CD4-positive, alpha-beta T cell (primary cell): Measurements from ENCODE around the gene GLRX3. TPM values are rescaled to one million over a fixed set of nuclear protein-coding genes. Genes with fewer than 3 reads are reported as not detected.

Experiments used
- ATAC-seq: fragments of 200-7000 bp; cut with Tn5 transposase; one replicate; pipeline ENCODE4 v1.10.0; 2022; ENCODE audit warnings: mild to moderate bottlenecking; ENCODE audit not compliant: poor library complexity
- CTCF ChIA-PET: fragments of 350-600 bp; sonication (Branson Sonifier 250); formaldehyde crosslinking; loops from one replicate; lab custom pipeline; 2021; ENCODE audit warnings: antibody characterized with exemption, inconsistent platforms; lab: Charles Lee
- POLR2A ChIA-PET: fragments of 350-600 bp; sonication (Branson Sonifier 250); formaldehyde crosslinking; loops from one replicate; lab custom pipeline; 2021; ENCODE audit warnings: antibody characterized with exemption, inconsistent platforms; lab: Charles Lee
- DNase-seq, 14 experiments: peaks; one replicate each; pipeline ENCODE4 v3.0.0-alpha.2; 2013 to 2020; ENCODE audit warnings: mixed read lengths in 2 of 14
- H3K27ac ChIP-seq, 2 donors: one replicate each; pipeline versions ENCODE4 v1.5.1 to v1.7.0; 2013; ENCODE audit warnings: low read length in 2 of 2, low read depth in 1 of 2, mild to moderate bottlenecking in 1 of 2
- H3K27me3 ChIP-seq, 2 experiments: 1 replicate in 1 of 2; 2 replicates in 1 of 2; pipeline versions ENCODE4 v1.6.1 to v1.7.0; 2013; ENCODE audit warnings: low read length in 2 of 2, control low read depth in 1 of 2, mild to moderate bottlenecking in 1 of 2, moderate library complexity in 1 of 2; ENCODE audit not compliant: insufficient read depth in 2 of 2, control insufficient read depth in 1 of 2
- H3K36me3 ChIP-seq: one replicate; pipeline ENCODE4 v1.6.1; 2013; ENCODE audit warnings: low read length, control low read depth; ENCODE audit not compliant: insufficient read depth
- H3K4me1 ChIP-seq: one replicate; pipeline ENCODE4 v1.6.1; 2013; ENCODE audit warnings: low read length, control low read depth; ENCODE audit not compliant: insufficient read depth
- H3K4me3 ChIP-seq: one replicate; pipeline ENCODE4 v1.5.1; 2013; ENCODE audit warnings: mild to moderate bottlenecking, low read length, moderate library complexity
- H3K9me3 ChIP-seq, 2 experiments: 1 replicate in 1 of 2; 2 replicates in 1 of 2; pipeline versions ENCODE4 v1.6.1 to v1.7.0; 2013; ENCODE audit warnings: low read length in 2 of 2, mild to moderate bottlenecking in 2 of 2, control low read depth in 1 of 2, moderate library complexity in 1 of 2; ENCODE audit not compliant: control insufficient read depth in 1 of 2, insufficient read depth in 1 of 2
- H3K27ac Mint-ChIP-seq: one replicate; pipeline ENCODE4 v1.8.0; 2020; ENCODE audit warnings: mixed read lengths
- H3K27me3 Mint-ChIP-seq: one replicate; pipeline ENCODE4 v1.8.0; 2021; ENCODE audit warnings: mixed read lengths
- H3K36me3 Mint-ChIP-seq: one replicate; pipeline ENCODE4 v1.8.0; 2021; ENCODE audit warnings: low read depth, mixed read lengths
- H3K4me1 Mint-ChIP-seq: one replicate; pipeline ENCODE4 v1.8.0; 2021; ENCODE audit warnings: low read depth, mixed read lengths
- H3K4me3 Mint-ChIP-seq: one replicate; pipeline ENCODE4 v1.8.0; 2020; ENCODE audit warnings: mild to moderate bottlenecking, mixed read lengths
- H3K9me3 Mint-ChIP-seq: one replicate; pipeline ENCODE4 v1.8.0; 2020; ENCODE audit warnings: mixed read lengths
- CTCF ChIP-seq: fragments of 200-600 bp; IDR thresholded peaks from one replicate; pipeline ENCODE4 v1.8.0; 2022; ENCODE audit warnings: antibody characterized with exemption, mild to moderate bottlenecking
- intact Hi-C, 2 experiments: fragments of 100-400 bp; cut with DNase I in 1 of 2; cut with micrococcal nuclease in 1 of 2; formaldehyde crosslinking; loops; one replicate each; pipeline versions ENCODE4 v1.15.1 to v1.9.0; 2023 to 2025; cut with DNase I, micrococcal nuclease
- total RNA-seq, 174 experiments: library from RNA in 2 of 174; stranded (reverse) in 2 of 174; gene quantifications; one replicate each; pipeline ENCODE4 v1.2.3 and lab custom pipeline; 2021 to 2026

The GLRX3 gene
- total RNA-seq, 2 experiments from 2014 or later = 25.4 to 29.7 TPM

GRCh38 chr10:130190055-130190736 lies 54.0 kb downstream of the GLRX3 start:
- ChIA-PET CTCF (interaction anchor here (1.3 to 1.8 kb wide), 2 partner anchors 14 to 80 kb away, joined by 3 to 7 read pairs; no protein-coding TSS in a partner anchor), POLR2A (interaction anchor here (1.1 kb wide), 1 partner anchor 80 kb away, joined by 4 read pairs; no protein-coding TSS in a partner anchor)
- ATAC-seq = peak; percentile 97
- Histone ChIP-seq H3K9me3 (no peaks in the 10 kb centered on the region), H3K4me3 (peak overlapping the region; percentile 29), H3K36me3 (peaks cover 11% of the 10 kb centered on the region), H3K27me3 (peaks cover 4% of the 10 kb centered on the region in 2 experiments), H3K4me1 (peaks cover 12% of the 10 kb centered on the region), H3K27ac (no peak overlapping the region)
- peak; percentile 81 to 93 (median 88) for DNase-seq
- Mint-ChIP-seq H3K4me1 (no peaks in the 10 kb centered on the region), H3K9me3 (no peaks in the 10 kb centered on the region), H3K27me3 (peaks cover 12% of the 10 kb centered on the region), H3K27ac (no peak overlapping the region), H3K4me3 (no peak overlapping the region), H3K36me3 (peaks cover 13% of the 10 kb centered on the region)
- TF ChIP-seq CTCF = peak; percentile 100
- intact Hi-C loops = loop anchor here (2.0 to 10.0 kb wide), 5 partner anchors 112 to 1687 kb away; no protein-coding TSS in a partner anchor

DNA sequence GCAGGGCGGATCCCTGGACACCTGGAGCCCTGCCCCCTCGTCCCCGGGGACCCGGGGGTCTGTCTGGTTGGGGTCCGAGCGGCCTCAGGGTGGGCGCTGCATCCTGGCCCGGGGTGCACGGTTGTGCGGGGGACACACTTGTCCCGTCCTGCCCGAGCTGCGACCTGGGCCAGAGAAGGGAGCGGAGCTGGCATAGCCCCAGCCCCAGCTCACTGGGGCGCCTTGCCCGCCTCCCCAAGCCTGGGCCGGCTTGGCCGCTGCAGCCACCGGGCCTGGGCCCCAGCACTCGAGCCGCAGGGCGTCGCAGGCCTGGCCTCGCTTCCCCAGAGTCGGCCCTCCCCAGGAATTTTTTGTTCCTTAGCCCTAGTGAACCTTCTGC lies 54.5 kb downstream of the GLRX3 start:
- ATAC-seq = no peak
- POLR2A ChIA-PET = interaction anchor here (1.1 kb wide), 1 partner anchor 81 kb away, joined by 4 read pairs; no protein-coding TSS in a partner anchor

GRCh38 chr10:130191380-130191779 lies 55.2 kb downstream of the GLRX3 start:
- Histone ChIP-seq H3K27ac (no peak overlapping the region), H3K4me3 (no peak overlapping the region), H3K27me3 (peaks cover 4% of the 10 kb centered on the region in 2 experiments), H3K9me3 (no peaks in the 10 kb centered on the region), H3K36me3 (peaks cover 9% of the 10 kb centered on the region), H3K4me1 (peaks cover 12% of the 10 kb centered on the region)
- Mint-ChIP-seq H3K27ac (no peak overlapping the region), H3K27me3 (peaks cover 12% of the 10 kb centered on the region), H3K4me1 (no peaks in the 10 kb centered on the region), H3K36me3 (peaks cover 5% of the 10 kb centered on the region), H3K9me3 (no peaks in the 10 kb centered on the region), H3K4me3 (peak overlapping the region; percentile 54)
- TF ChIP-seq CTCF = no peak
- intact Hi-C loops = loop anchor here (2.0 to 10.0 kb wide), 5 partner anchors 111 to 1685 kb away; no protein-coding TSS in a partner anchor
- ChIA-PET POLR2A (interaction anchor here (1.1 kb wide), 1 partner anchor 82 kb away, joined by 4 read pairs; no protein-coding TSS in a partner anchor), CTCF (no interaction called here)
- DNase-seq = no peak
- no peak for ATAC-seq

More for the DNA sequence above, 54.5 kb downstream of the GLRX3 start:
- intact Hi-C loops = loop anchor here (2.0 to 10.0 kb wide), 5 partner anchors 112 to 1686 kb away; no protein-coding TSS in a partner anchor
- TF ChIP-seq CTCF = no peak
- peaks cover 12% of the 10 kb centered on the region for H3K4me1 ChIP-seq
- Mint-ChIP-seq H3K36me3 (peaks cover 8% of the 10 kb centered on the region), H3K4me3 (peak overlapping the region; percentile 54), H3K4me1 (no peaks in the 10 kb centered on the region), H3K27me3 (peaks cover 12% of the 10 kb centered on the region), H3K9me3 (no peaks in the 10 kb centered on the region), H3K27ac (no peak overlapping the region)
- H3K27me3 ChIP-seq = peaks cover 4% of the 10 kb centered on the region in 2 experiments
- CTCF ChIA-PET = interaction anchor here (1.8 kb wide), 1 partner anchor 15 kb away, joined by 7 read pairs; no protein-coding TSS in a partner anchor
- no peak overlapping the region for H3K27ac ChIP-seq
- H3K4me3 ChIP-seq = peak overlapping the region; percentile 29
- no peaks in the 10 kb centered on the region for H3K9me3 ChIP-seq
- no peak for DNase-seq
- peaks cover 9% of the 10 kb centered on the region for H3K36me3 ChIP-seq
